GM12865 (cell line): ENCODE measurements around the gene MIXL1.
"Not testable (repeated sequence)": the region's sequence is repeated elsewhere in the genome, so short reads cannot be mapped to it uniquely, and the experiment has no call there.

Experiments
- DNase-seq: peaks from one replicate; pipeline ENCODE4 v3.0.0; 2010; ENCODE audit warnings: low read depth
- H3K4me3 ChIP-seq: 2 replicates; pipeline ENCODE4 v1.5.1; 2011; ENCODE audit warnings: mild to moderate bottlenecking, low read depth, low read length, control low read depth
- CTCF ChIP-seq: IDR thresholded peaks from 2 replicates; pipeline ENCODE4 v1.5.1; 2011; ENCODE audit warnings: low read length, control low read depth, low read depth, inconsistent platforms; ENCODE audit not compliant: insufficient read depth; ENCODE audit errors: missing control alignments

The MIXL1 gene

DNA sequence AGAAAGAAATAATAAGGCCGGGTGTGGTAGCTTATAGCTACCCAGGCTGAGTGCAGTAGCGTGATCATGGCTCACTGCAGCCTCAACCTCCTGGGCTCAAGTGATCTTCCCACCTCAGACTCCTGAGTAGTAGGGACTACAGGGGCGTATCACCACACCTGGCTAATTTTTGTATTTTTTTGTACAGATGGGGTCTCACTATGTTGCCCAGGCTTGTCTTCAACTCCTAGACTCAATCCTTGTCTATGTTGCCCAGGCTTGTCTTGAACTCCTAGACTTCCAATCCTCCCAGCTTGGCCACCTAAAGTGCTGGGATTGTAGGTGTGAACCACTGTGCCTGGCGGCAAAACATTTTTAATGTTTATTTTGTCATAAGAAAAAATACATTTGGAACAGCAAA is 30.5 kb downstream of the MIXL1 start:
- no peak for DNase-seq
- TF ChIP-seq CTCF = no peak
- no peak overlapping the region for H3K4me3 ChIP-seq

- no peak overlapping the region for H3K4me3 ChIP-seq
- no peak for TF ChIP-seq CTCF
- DNase-seq = no peak
Measured at GRCh38 chr1:226255380-226255779, 31.9 kb downstream of the MIXL1 start.

DNA sequence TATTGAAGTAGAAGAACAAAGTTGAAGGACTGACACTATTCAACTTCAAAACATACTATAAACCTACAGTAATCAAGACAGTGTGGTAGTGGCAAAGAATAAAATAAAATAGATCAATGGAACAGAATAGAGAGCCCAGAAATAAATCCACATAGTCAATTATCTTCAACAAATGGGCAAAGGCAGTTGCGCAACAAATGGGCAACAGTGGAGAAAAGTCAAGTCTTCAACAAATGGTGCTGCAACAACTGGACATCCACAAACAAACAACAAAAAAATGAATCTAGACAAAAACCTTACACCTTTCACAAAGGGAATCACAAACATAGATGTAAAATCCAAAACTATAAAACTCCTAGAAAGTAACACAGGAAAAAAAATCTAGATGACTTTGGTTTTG is 38.4 kb downstream of the MIXL1 start:
- TF ChIP-seq CTCF = no peak
- no peak overlapping the region for H3K4me3 ChIP-seq

DNA sequence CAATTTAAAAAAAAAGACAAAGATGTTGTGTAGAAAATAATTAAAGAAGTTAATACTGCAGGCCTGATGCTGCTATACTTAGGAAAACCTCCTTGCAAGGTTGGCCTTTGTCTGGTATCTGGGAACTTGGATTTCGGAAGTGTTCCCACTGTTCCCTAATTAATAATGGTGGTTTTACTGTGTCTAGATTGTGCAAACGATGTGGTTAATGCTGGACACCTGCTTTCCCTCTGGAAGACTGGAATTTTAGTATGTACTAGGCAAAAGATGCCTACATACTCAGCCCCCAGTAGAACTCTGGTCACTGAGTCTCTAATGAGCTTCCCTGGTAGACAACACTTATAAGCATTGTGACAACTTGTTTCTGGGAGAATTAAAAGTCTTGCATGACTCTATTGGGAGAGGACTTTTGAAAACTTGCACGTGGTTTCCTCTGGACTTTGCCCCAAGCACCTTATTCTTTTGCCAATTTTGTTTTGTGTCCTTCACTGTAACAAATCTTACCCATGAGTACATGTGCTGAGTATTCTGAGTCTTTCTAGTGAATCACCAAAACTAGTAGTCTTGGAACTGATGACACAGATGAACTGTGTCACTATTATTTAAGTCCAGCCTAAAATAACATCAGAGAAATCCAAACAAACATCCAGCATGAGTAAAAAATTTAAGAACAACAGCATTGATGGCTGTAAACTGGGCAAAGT is 45.1 kb downstream of the MIXL1 start:
- no peak overlapping the region for H3K4me3 ChIP-seq
- DNase-seq = no peak
- no peak for TF ChIP-seq CTCF

More for the DNA sequence above, 38.4 kb downstream of the MIXL1 start:
- DNase-seq = no peak

GRCh38 chr1:226272233-226272902 is 48.9 kb downstream of the MIXL1 start:
- not testable (repeated sequence) for H3K4me3 ChIP-seq, DNase-seq

DNA sequence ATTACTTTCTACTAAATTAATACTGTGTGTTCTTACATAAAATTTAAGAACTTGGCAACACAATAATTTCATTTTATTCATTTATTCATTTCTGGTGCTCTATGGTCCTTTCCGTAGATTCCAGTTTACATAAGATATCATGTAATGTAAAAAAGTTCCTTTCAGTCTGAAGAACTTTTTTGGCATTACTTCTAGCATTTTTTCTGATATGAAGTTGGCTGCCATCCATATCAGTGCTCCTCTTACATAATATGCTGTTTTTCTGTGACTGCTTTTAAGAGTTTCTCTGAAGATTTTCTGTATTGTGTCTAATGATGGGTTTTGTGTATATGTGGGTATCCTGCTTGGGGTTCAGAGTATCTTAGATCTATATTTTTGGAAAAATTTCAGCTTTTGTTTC is 50.7 kb downstream of the MIXL1 start:
- DNase-seq = no peak
- TF ChIP-seq CTCF = no peak
- H3K4me3 ChIP-seq = no peak overlapping the region

GRCh38 chr1:226276077-226276682 is 52.7 kb downstream of the MIXL1 start:
- no peak for TF ChIP-seq CTCF
- no peak for DNase-seq

More at GRCh38 chr1:226276077-226276682, 52.7 kb downstream of the MIXL1 start:
- H3K4me3 ChIP-seq = no peak overlapping the region
